Stimulated activated CD8-positive, alpha-beta memory T cell treated with anti-CD3 and anti-CD28 coated beads, Interleukin-7, amount 100 ng/mL, for 48 hours (primary cell): ENCODE measurements around the gene AATF.

ENCODE experiments used
- DNase-seq, 2 donors: peaks; one replicate each; pipeline ENCODE4 v3.0.0-alpha.2; 2020; ENCODE audit warnings: low read depth in 1 of 2; ENCODE audit errors: extremely low read depth in 1 of 2

The AATF gene

GRCh38 chr17:37098910-37099664 lies 150.3 kb downstream of the AATF start:
- no peak for DNase-seq

GRCh38 chr17:37100231-37100630 lies 151.5 kb downstream of the AATF start:
- no peak for DNase-seq

DNA sequence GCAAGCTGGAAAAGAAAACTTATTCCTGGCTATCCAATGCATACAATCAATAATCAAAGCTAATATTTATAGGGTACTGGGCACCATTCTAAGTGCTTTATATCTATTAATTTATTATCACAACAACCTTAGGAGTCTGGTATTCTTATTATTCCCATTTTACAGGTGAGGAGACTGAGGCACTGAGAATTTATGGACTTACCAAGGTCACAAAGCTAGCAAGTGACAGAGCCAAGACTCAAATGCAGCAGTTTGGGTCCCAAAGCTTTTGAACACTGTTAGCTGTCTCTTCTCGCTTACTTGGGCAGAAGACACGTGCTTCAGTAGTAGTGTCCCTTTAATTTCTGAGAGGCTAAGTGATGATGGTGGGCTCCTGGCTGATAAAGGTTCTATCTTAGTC lies 152.6 kb downstream of the AATF start:
- no peak for DNase-seq

DNA sequence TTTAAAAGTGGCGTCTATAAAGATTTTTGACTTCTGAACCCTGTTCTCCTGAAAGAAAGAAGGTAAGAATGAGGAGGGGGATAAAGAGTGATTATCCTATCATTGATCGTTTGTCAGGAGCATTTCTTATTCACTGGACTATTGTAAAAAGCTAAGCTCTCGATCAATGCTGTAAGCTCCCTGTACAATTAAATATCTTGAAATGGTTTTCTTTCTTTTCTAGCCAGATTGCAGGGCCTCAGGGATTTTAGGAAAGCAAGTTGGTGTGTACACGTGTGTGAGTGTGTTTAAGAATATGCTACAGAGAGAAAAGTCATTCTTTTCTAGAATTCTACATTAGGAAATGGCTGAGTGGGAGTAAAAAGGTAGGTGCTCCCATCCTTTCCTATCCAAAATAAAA lies 154.5 kb downstream of the AATF start:
- no peak for DNase-seq

DNA sequence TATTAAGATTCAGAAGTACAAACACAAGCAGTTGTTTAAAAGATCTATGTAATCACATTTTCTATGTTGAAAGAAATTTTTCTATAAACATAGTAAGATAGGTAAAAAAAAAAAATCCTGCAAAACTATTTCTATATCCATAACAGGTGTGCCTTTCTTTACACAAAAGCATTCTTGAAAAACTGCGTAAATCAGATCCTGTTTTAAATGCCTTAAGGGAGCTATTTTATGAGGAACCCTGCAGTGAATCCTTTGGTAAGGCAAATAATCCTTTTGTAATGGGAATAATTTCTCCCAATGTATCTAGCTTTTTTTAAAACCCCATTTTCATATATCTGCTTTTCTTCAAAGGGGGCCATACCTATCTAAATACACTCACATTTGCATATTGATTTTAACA lies 157.3 kb downstream of the AATF start:
- no peak for DNase-seq
